HCT116 (cell line): ENCODE data around the gene DMXL1.

ENCODE experiments used
- EZH2phosphoT487 ChIP-seq: fragments of 200-600 bp; IDR thresholded peaks from 2 replicates; pipeline ENCODE4 v1.6.1; 2018; ENCODE audit warnings: antibody characterized with exemption, borderline replicate concordance
- POLR2A ChIP-seq: IDR thresholded peaks from 2 replicates; pipeline ENCODE4 v1.7.0; 2011; ENCODE audit warnings: borderline replicate concordance; ENCODE audit not compliant: insufficient read depth, insufficient read length; ENCODE audit errors: extremely low read depth
- TF ChIP-seq, protein P1 (sequence below): IDR thresholded peaks from 2 replicates; pipeline ENCODE4 v1.6.1; 2012; ENCODE audit warnings: low read depth
- TF ChIP-seq, protein P2 (sequence below): IDR thresholded peaks from 2 replicates; pipeline ENCODE4 v1.6.1; 2011; ENCODE audit warnings: mild to moderate bottlenecking, low read length, moderate library complexity; ENCODE audit not compliant: insufficient replicate concordance; ENCODE audit errors: extremely low read depth
- TF ChIP-seq, protein P3 (sequence below), 3 experiments: fragments of 200-600 bp in 1 of 3; sonication (generic) in 1 of 3; IDR thresholded peaks in 2 of 3; conservative IDR thresholded peaks in 1 of 3; 2 replicates each; pipeline ENCODE4 v1.5.1; 2012 to 2017; ENCODE audit warnings: low read depth in 2 of 3, low read length in 2 of 3, antibody characterized with exemption in 1 of 3, borderline replicate concordance in 1 of 3, control low read depth in 1 of 3, mild to moderate bottlenecking in 1 of 3, mixed read lengths in 1 of 3, mixed run types in 1 of 3, moderate library complexity in 1 of 3; ENCODE audit not compliant: insufficient read depth in 1 of 3

DNA sequence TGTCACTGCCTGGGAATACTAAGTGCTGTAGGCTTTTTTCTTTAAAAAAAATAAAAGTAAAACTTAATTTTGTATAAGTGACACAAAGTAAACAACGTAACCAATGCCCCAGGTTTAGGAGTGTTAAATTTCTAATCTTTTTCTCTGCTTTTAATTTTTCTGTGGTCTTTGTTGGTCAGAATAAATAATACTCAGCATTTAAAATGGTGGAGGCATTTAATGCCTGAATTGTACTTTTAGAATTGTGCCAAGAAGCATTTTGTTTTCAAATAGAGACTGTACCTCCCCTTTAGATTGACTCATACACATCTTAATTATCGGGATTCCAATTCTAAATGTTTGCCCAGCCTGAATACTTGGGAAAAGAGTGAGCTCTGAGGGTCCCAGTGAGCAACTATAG lies 1.6 kb downstream of the DMXL1 start:
- TF ChIP-seq, protein P1, sequence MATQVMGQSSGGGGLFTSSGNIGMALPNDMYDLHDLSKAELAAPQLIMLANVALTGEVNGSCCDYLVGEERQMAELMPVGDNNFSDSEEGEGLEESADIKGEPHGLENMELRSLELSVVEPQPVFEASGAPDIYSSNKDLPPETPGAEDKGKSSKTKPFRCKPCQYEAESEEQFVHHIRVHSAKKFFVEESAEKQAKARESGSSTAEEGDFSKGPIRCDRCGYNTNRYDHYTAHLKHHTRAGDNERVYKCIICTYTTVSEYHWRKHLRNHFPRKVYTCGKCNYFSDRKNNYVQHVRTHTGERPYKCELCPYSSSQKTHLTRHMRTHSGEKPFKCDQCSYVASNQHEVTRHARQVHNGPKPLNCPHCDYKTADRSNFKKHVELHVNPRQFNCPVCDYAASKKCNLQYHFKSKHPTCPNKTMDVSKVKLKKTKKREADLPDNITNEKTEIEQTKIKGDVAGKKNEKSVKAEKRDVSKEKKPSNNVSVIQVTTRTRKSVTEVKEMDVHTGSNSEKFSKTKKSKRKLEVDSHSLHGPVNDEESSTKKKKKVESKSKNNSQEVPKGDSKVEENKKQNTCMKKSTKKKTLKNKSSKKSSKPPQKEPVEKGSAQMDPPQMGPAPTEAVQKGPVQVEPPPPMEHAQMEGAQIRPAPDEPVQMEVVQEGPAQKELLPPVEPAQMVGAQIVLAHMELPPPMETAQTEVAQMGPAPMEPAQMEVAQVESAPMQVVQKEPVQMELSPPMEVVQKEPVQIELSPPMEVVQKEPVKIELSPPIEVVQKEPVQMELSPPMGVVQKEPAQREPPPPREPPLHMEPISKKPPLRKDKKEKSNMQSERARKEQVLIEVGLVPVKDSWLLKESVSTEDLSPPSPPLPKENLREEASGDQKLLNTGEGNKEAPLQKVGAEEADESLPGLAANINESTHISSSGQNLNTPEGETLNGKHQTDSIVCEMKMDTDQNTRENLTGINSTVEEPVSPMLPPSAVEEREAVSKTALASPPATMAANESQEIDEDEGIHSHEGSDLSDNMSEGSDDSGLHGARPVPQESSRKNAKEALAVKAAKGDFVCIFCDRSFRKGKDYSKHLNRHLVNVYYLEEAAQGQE: no peak
- TF ChIP-seq, protein P2, sequence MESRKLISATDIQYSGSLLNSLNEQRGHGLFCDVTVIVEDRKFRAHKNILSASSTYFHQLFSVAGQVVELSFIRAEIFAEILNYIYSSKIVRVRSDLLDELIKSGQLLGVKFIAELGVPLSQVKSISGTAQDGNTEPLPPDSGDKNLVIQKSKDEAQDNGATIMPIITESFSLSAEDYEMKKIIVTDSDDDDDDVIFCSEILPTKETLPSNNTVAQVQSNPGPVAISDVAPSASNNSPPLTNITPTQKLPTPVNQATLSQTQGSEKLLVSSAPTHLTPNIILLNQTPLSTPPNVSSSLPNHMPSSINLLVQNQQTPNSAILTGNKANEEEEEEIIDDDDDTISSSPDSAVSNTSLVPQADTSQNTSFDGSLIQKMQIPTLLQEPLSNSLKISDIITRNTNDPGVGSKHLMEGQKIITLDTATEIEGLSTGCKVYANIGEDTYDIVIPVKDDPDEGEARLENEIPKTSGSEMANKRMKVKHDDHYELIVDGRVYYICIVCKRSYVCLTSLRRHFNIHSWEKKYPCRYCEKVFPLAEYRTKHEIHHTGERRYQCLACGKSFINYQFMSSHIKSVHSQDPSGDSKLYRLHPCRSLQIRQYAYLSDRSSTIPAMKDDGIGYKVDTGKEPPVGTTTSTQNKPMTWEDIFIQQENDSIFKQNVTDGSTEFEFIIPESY: no peak
- TF ChIP-seq POLR2A (no peak), EZH2phosphoT487 (no peak)
- TF ChIP-seq, protein P3, sequence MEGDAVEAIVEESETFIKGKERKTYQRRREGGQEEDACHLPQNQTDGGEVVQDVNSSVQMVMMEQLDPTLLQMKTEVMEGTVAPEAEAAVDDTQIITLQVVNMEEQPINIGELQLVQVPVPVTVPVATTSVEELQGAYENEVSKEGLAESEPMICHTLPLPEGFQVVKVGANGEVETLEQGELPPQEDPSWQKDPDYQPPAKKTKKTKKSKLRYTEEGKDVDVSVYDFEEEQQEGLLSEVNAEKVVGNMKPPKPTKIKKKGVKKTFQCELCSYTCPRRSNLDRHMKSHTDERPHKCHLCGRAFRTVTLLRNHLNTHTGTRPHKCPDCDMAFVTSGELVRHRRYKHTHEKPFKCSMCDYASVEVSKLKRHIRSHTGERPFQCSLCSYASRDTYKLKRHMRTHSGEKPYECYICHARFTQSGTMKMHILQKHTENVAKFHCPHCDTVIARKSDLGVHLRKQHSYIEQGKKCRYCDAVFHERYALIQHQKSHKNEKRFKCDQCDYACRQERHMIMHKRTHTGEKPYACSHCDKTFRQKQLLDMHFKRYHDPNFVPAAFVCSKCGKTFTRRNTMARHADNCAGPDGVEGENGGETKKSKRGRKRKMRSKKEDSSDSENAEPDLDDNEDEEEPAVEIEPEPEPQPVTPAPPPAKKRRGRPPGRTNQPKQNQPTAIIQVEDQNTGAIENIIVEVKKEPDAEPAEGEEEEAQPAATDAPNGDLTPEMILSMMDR (IDR thresholded peaks at IDR 0.05 in 2 of 3, conservative IDR thresholded peaks at IDR 0.05 in 1 of 3; ENCODE audit: borderline replicate concordance in 1 of 3, insufficient read depth in 1 of 3, low read depth in 2 of 3, low read length in 2 of 3): no peak
